Caco-2 (cell line): Measurements from ENCODE around the gene SKOR2. TPM values are rescaled to one million over a fixed set of nuclear protein-coding genes. Genes with fewer than 3 reads are reported as not detected.

Experiments
- BruUV-seq: library from RNA; stranded (reverse); fragments of 400-500 nt; replicated peaks from 2 replicates; lab custom pipeline; 2021; lab: Mats Ljungman, UMichigan
- CTCF ChIA-PET: fragments of 300-600 bp; sonication (Branson Sonifier 250); formaldehyde crosslinking; loops from one replicate; lab custom pipeline; 2022; ENCODE audit warnings: antibody characterized with exemption; lab: Charles Lee
- POLR2A ChIA-PET: fragments of 300-600 bp; sonication (Branson Sonifier 250); formaldehyde crosslinking; loops from one replicate; lab custom pipeline; 2022; ENCODE audit warnings: antibody characterized with exemption; lab: Charles Lee
- DNase-seq, 2 experiments: peaks; one replicate each; pipeline versions ENCODE4 v3.0.0 to v3.0.0-alpha.2; 2020 to 2022
- H3K27me3 ChIP-seq: replicated peaks from 2 replicates; pipeline ENCODE4 v1.6.0; 2011; ENCODE audit warnings: low read length; ENCODE audit not compliant: control insufficient read depth, insufficient read depth
- H3K36me3 ChIP-seq: 2 replicates; pipeline ENCODE4 v1.5.1; 2011; ENCODE audit warnings: low read length; ENCODE audit not compliant: control insufficient read depth, insufficient read depth
- H3K4me1 ChIP-seq: fragments of 250-450 bp; sonication (Bioruptor Pico); 2 replicates; pipeline ENCODE4 v1.5.1; 2020; ENCODE audit warnings: mild to moderate bottlenecking
- H3K4me3 ChIP-seq: 2 replicates; pipeline ENCODE4 v1.5.1; 2011; ENCODE audit warnings: low read depth, mild to moderate bottlenecking, control low read depth, low read length
- H3K9me3 ChIP-seq: fragments of 250-450 bp; sonication (Bioruptor Pico); 2 replicates; pipeline ENCODE4 v1.5.1; 2020; ENCODE audit warnings: mild to moderate bottlenecking, moderate library complexity
- H3K27ac Mint-ChIP-seq: one replicate; pipeline ENCODE4 v1.8.0; 2022; ENCODE audit warnings: mixed read lengths; ENCODE audit not compliant: unreplicated experiment
- H3K27me3 Mint-ChIP-seq: one replicate; pipeline ENCODE4 v1.8.0; 2022; ENCODE audit warnings: mixed read lengths; ENCODE audit not compliant: insufficient read depth, unreplicated experiment
- H3K36me3 Mint-ChIP-seq: one replicate; pipeline ENCODE4 v1.8.0; 2022; ENCODE audit warnings: mild to moderate bottlenecking, mixed read lengths; ENCODE audit not compliant: insufficient read depth, unreplicated experiment
- H3K4me1 Mint-ChIP-seq: one replicate; pipeline ENCODE4 v1.8.0; 2022; ENCODE audit warnings: low read depth, mixed read lengths; ENCODE audit not compliant: unreplicated experiment
- H3K4me3 Mint-ChIP-seq: one replicate; pipeline ENCODE4 v1.8.0; 2022; ENCODE audit warnings: mild to moderate bottlenecking, moderate library complexity, mixed read lengths; ENCODE audit not compliant: unreplicated experiment
- H3K9me3 Mint-ChIP-seq: one replicate; pipeline ENCODE4 v1.8.0; 2022; ENCODE audit warnings: mixed read lengths; ENCODE audit not compliant: unreplicated experiment
- CTCF ChIP-seq, 2 experiments: fragments of 200-600 bp in 1 of 2; IDR thresholded peaks; 1 replicate in 1 of 2; 2 replicates in 1 of 2; pipeline versions ENCODE4 v1.5.1 to v1.8.0; 2011 to 2022; ENCODE audit warnings: antibody characterized with exemption in 1 of 2, control low read depth in 1 of 2, inconsistent platforms in 1 of 2, low read depth in 1 of 2, low read length in 1 of 2, mild to moderate bottlenecking in 1 of 2, moderate library complexity in 1 of 2; ENCODE audit not compliant: insufficient read depth in 1 of 2, severe bottlenecking in 1 of 2, unreplicated experiment in 1 of 2
- intact Hi-C: fragments of 100-400 bp; cut with micrococcal nuclease; formaldehyde crosslinking; loops from one replicate; pipeline ENCODE4 v1.10.0; 2022; ENCODE audit not compliant: unreplicated experiment
- total RNA-seq: library from RNA; stranded (reverse); gene quantifications from 2 replicates; pipeline ENCODE4 v1.2.3, GENCODE V29; 2022

The SKOR2 gene
- total RNA-seq, 1 experiment from 2014 or later, result not detected

GRCh38 chr18:47250391-47251046, 941 bp downstream of the SKOR2 start:
- Mint-ChIP-seq H3K27ac (no peak overlapping the region), H3K9me3 (no peaks in the 10 kb centered on the region), H3K4me1 (no peaks in the 10 kb centered on the region), H3K4me3 (no peak overlapping the region), H3K36me3 (no peaks in the 10 kb centered on the region), H3K27me3 (no peaks in the 10 kb centered on the region)
- no peaks in the 10 kb centered on the region for H3K9me3 ChIP-seq
- TF ChIP-seq CTCF (IDR thresholded peaks at IDR 0.05; ENCODE audit: insufficient read depth in 1 of 2, low read depth in 1 of 2, low read length in 1 of 2, severe bottlenecking in 1 of 2, unreplicated experiment in 1 of 2), result no peak
- intact Hi-C loops, result no loop called here
- no TSS peak for BruUV-seq
- POLR2A ChIA-PET, result no interaction called here
- CTCF ChIA-PET, result no interaction called here
- H3K27me3 ChIP-seq, result no peaks in the 10 kb centered on the region
- no peaks in the 10 kb centered on the region for H3K4me1 ChIP-seq
- no peaks in the 10 kb centered on the region for H3K36me3 ChIP-seq
- no peak overlapping the region for H3K4me3 ChIP-seq
- DNase-seq, result no peak

GRCh38 chr18:47249314-47249981, 2.0 kb downstream of the SKOR2 start:
- Mint-ChIP-seq H3K9me3 (no peaks in the 10 kb centered on the region), H3K4me3 (no peak overlapping the region), H3K36me3 (no peaks in the 10 kb centered on the region), H3K27ac (no peak overlapping the region), H3K4me1 (no peaks in the 10 kb centered on the region), H3K27me3 (no peaks in the 10 kb centered on the region)
- Histone ChIP-seq H3K27me3 (no peaks in the 10 kb centered on the region), H3K9me3 (no peaks in the 10 kb centered on the region), H3K4me1 (no peaks in the 10 kb centered on the region), H3K36me3 (no peaks in the 10 kb centered on the region), H3K4me3 (no peak overlapping the region)
- no peak for DNase-seq
- BruUV-seq, result no TSS peak
- ChIA-PET POLR2A (no interaction called here), CTCF (no interaction called here)
- TF ChIP-seq CTCF (IDR thresholded peaks at IDR 0.05; ENCODE audit: insufficient read depth in 1 of 2, low read depth in 1 of 2, low read length in 1 of 2, severe bottlenecking in 1 of 2, unreplicated experiment in 1 of 2), result no peak
- intact Hi-C loops, result no loop called here

- Mint-ChIP-seq H3K9me3 (no peaks in the 10 kb centered on the region), H3K4me1 (no peaks in the 10 kb centered on the region), H3K27ac (no peak overlapping the region), H3K4me3 (no peak overlapping the region), H3K27me3 (no peaks in the 10 kb centered on the region), H3K36me3 (no peaks in the 10 kb centered on the region)
- no peaks in the 10 kb centered on the region for H3K27me3 ChIP-seq
- intact Hi-C loops, result no loop called here
- H3K9me3 ChIP-seq, result no peaks in the 10 kb centered on the region
- no TSS peak for BruUV-seq
- ChIA-PET CTCF (no interaction called here), POLR2A (no interaction called here)
- no peaks in the 10 kb centered on the region for H3K4me1 ChIP-seq
- no peaks in the 10 kb centered on the region for H3K36me3 ChIP-seq
- no peak for TF ChIP-seq CTCF (IDR thresholded peaks at IDR 0.05; ENCODE audit: insufficient read depth in 1 of 2, low read depth in 1 of 2, low read length in 1 of 2, severe bottlenecking in 1 of 2, unreplicated experiment in 1 of 2)
- no peak overlapping the region for H3K4me3 ChIP-seq
- no peak for DNase-seq
Measured at GRCh38 chr18:47248604-47249313, 2.7 kb downstream of the SKOR2 start.
